Esophagus muscularis mucosa (tissue), 3 donors: Measurements from ENCODE around the gene SDF2.

ENCODE experiments used
- POLR2A ChIP-seq: fragments of 450-650 bp; IDR thresholded peaks from one replicate; pipeline ENCODE4 v1.6.1; 2017; ENCODE audit warnings: antibody characterized with exemption, moderate library complexity, mild to moderate bottlenecking, low read depth
- POLR2AphosphoS5 ChIP-seq, 2 donors: sonication (generic); formaldehyde crosslinking; IDR thresholded peaks; one replicate each; pipeline ENCODE4 v1.6.1; 2017; ENCODE audit warnings: antibody characterized with exemption in 2 of 2
- TF ChIP-seq, protein P1 (sequence below), 3 experiments: fragments of 200-600 bp in 2 of 3; fragments of 450-650 bp in 1 of 3; sonication (generic) in 2 of 3; IDR thresholded peaks; one replicate each; pipeline ENCODE4 v1.5.1; 2017 to 2019; ENCODE audit warnings: antibody characterized with exemption in 3 of 3, mild to moderate bottlenecking in 2 of 3, moderate library complexity in 1 of 3

DNA sequence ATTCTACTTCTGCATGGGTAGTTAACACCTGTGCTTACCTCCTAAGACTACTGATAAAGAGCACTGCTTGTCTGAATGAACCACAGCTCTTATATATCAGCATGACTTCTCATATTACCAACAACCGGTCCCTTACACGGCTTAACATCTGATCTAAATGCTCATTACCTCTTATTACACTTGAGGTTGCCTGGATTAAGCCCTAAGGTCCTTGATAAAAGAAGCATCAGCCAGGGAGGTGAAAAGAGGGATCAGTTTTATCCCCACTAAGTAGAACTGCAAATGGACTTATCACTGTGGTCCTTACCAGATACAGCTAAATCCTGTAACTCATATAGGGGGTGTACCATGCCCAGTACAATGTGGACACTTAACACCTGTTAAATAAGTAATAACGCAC, 39.5 kb downstream of the SDF2 start:
- TF ChIP-seq, protein P1, sequence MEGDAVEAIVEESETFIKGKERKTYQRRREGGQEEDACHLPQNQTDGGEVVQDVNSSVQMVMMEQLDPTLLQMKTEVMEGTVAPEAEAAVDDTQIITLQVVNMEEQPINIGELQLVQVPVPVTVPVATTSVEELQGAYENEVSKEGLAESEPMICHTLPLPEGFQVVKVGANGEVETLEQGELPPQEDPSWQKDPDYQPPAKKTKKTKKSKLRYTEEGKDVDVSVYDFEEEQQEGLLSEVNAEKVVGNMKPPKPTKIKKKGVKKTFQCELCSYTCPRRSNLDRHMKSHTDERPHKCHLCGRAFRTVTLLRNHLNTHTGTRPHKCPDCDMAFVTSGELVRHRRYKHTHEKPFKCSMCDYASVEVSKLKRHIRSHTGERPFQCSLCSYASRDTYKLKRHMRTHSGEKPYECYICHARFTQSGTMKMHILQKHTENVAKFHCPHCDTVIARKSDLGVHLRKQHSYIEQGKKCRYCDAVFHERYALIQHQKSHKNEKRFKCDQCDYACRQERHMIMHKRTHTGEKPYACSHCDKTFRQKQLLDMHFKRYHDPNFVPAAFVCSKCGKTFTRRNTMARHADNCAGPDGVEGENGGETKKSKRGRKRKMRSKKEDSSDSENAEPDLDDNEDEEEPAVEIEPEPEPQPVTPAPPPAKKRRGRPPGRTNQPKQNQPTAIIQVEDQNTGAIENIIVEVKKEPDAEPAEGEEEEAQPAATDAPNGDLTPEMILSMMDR (IDR thresholded peaks at IDR 0.05) = no peak
- TF ChIP-seq POLR2AphosphoS5 (IDR thresholded peaks at IDR 0.05) = no peak
- TF ChIP-seq POLR2A = no peak
